GM18498 (cell line): ENCODE results near the gene PCP4.

Source experiments
- ATAC-seq: cut with Tn5 transposase; IDR thresholded peaks from one replicate; pipeline ENCODE4 v1.9.1; 2021; ENCODE audit warnings: mild to moderate bottlenecking, moderate library complexity; ENCODE audit not compliant: unreplicated experiment

PCP4 gene

GRCh38 chr21:39915881-39916280 is 48.6 kb downstream of the PCP4 start:
- no peak for ATAC-seq

GRCh38 chr21:39918558-39918957 is 51.3 kb downstream of the PCP4 start:
- no peak for ATAC-seq

GRCh38 chr21:39923476-39923875 is 56.2 kb downstream of the PCP4 start:
- no peak for ATAC-seq

- no peak for ATAC-seq
These were observed 57.5 kb downstream of the PCP4 start for GRCh38 chr21:39924577-39925308.

GRCh38 chr21:39927304-39927886 is 60.2 kb downstream of the PCP4 start:
- ATAC-seq: no peak

- no peak for ATAC-seq
These were observed 65.1 kb downstream of the PCP4 start for GRCh38 chr21:39932335-39932734.

GRCh38 chr21:39934895-39935294 is 67.7 kb downstream of the PCP4 start:
- no peak for ATAC-seq

- ATAC-seq: no peak
These were observed 68.5 kb downstream of the PCP4 start for GRCh38 chr21:39935716-39936115.

GRCh38 chr21:39938086-39938625 is 70.9 kb downstream of the PCP4 start:
- no peak for ATAC-seq

- ATAC-seq: no peak
These were observed 79.0 kb downstream of the PCP4 start for GRCh38 chr21:39946199-39946598.

- ATAC-seq: no peak
These were observed 79.8 kb downstream of the PCP4 start for GRCh38 chr21:39947031-39947430.

- no peak for ATAC-seq
These were observed 84.2 kb downstream of the PCP4 start for GRCh38 chr21:39951183-39952101.

- ATAC-seq: no peak
These were observed 85.0 kb downstream of the PCP4 start for GRCh38 chr21:39952265-39952664.

- ATAC-seq: no peak
These were observed 87.3 kb downstream of the PCP4 start for GRCh38 chr21:39954570-39954969.

- no peak for ATAC-seq
These were observed 88.1 kb downstream of the PCP4 start for GRCh38 chr21:39955326-39955725.

- ATAC-seq: no peak
These were observed 89.3 kb downstream of the PCP4 start for GRCh38 chr21:39956586-39956985.

GRCh38 chr21:39958731-39959130 is 91.5 kb downstream of the PCP4 start:
- no peak for ATAC-seq

- ATAC-seq: no peak
These were observed 94.0 kb downstream of the PCP4 start for GRCh38 chr21:39961251-39961650.

GRCh38 chr21:39965026-39965425 is 97.8 kb downstream of the PCP4 start:
- ATAC-seq: no peak

- no peak for ATAC-seq
These were observed 99.5 kb downstream of the PCP4 start for GRCh38 chr21:39966786-39967185.

GRCh38 chr21:39968010-39968409 is 100.8 kb downstream of the PCP4 start:
- no peak for ATAC-seq
